Hematopoietic multipotent progenitor cell treated with erythropoietin and hydrocortisone succinate and interleukin-3 and kit ligand, for 4 days (in vitro differentiated cells): Measurements from ENCODE around the gene THBS2.

Source experiments
- DNase-seq: peaks from one replicate; pipeline ENCODE4 v3.0.0-alpha.2; 2015

THBS2 gene

GRCh38 chr6:169177516-169178166 lies 76.0 kb downstream of the THBS2 start:
- DNase-seq, result no peak

- DNase-seq, result no peak
Measured at GRCh38 chr6:169176361-169176991, 77.2 kb downstream of the THBS2 start.

GRCh38 chr6:169175360-169175887 lies 78.2 kb downstream of the THBS2 start:
- no peak for DNase-seq

- no peak for DNase-seq
Measured at GRCh38 chr6:169174516-169175359, 78.9 kb downstream of the THBS2 start.

GRCh38 chr6:169173532-169174268 lies 79.9 kb downstream of the THBS2 start:
- DNase-seq, result no peak

- DNase-seq, result no peak
Measured at GRCh38 chr6:169172946-169173345, 80.7 kb downstream of the THBS2 start.

- peak; percentile 12 for DNase-seq
Measured at GRCh38 chr6:169172456-169172855, 81.2 kb downstream of the THBS2 start.

- no peak for DNase-seq
Measured at GRCh38 chr6:169171951-169172350, 81.7 kb downstream of the THBS2 start.

GRCh38 chr6:169171016-169171415 lies 82.6 kb downstream of the THBS2 start:
- no peak for DNase-seq

GRCh38 chr6:169170583-169170955 lies 83.1 kb downstream of the THBS2 start:
- DNase-seq, result no peak

GRCh38 chr6:169169941-169170582 lies 83.6 kb downstream of the THBS2 start:
- no peak for DNase-seq

- no peak for DNase-seq
Measured at GRCh38 chr6:169169375-169169774, 84.3 kb downstream of the THBS2 start.

- DNase-seq, result no peak
Measured at GRCh38 chr6:169168706-169169105, 84.9 kb downstream of the THBS2 start.

- DNase-seq, result no peak
Measured at GRCh38 chr6:169168302-169168630, 85.4 kb downstream of the THBS2 start.

- no peak for DNase-seq
Measured at GRCh38 chr6:169167581-169168301, 85.9 kb downstream of the THBS2 start.

GRCh38 chr6:169166896-169167580 lies 86.6 kb downstream of the THBS2 start:
- no peak for DNase-seq
